B cell (primary cell): ENCODE data around the gene SCUBE1.

Experiments
- EZH2 ChIP-seq: IDR thresholded peaks from 2 replicates; pipeline ENCODE4 v1.6.1; 2012; ENCODE audit warnings: borderline replicate concordance, low read depth, mild to moderate bottlenecking, moderate library complexity, low read length; ENCODE audit not compliant: insufficient read depth, poor library complexity, severe bottlenecking
- TF ChIP-seq, protein P1 (sequence below): fragments of 200-600 bp; IDR thresholded peaks from one replicate; pipeline ENCODE4 v1.8.0; 2022; ENCODE audit warnings: antibody characterized with exemption, mild to moderate bottlenecking

DNA sequence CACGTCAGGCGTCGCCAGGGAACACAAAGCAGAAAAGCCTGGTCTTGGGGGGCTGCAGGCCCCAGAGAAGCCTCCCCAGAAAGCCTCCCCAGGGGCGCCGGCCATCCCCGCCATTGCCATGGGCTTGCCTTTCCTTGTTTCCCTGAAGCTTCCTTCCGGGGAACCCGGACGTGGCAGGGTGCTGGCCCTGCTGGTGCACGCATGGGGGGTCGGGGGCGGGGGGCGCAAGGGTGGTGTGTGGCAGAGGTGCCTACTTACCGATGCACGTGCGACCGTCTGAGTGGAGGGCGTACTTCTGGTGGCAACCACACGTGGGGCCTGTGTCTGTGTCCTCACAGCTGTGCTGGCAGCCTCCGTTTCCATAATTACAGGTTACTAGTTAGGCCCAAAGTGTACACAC is 85.2 kb downstream of the SCUBE1 start:
- TF ChIP-seq, protein P1, sequence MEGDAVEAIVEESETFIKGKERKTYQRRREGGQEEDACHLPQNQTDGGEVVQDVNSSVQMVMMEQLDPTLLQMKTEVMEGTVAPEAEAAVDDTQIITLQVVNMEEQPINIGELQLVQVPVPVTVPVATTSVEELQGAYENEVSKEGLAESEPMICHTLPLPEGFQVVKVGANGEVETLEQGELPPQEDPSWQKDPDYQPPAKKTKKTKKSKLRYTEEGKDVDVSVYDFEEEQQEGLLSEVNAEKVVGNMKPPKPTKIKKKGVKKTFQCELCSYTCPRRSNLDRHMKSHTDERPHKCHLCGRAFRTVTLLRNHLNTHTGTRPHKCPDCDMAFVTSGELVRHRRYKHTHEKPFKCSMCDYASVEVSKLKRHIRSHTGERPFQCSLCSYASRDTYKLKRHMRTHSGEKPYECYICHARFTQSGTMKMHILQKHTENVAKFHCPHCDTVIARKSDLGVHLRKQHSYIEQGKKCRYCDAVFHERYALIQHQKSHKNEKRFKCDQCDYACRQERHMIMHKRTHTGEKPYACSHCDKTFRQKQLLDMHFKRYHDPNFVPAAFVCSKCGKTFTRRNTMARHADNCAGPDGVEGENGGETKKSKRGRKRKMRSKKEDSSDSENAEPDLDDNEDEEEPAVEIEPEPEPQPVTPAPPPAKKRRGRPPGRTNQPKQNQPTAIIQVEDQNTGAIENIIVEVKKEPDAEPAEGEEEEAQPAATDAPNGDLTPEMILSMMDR, result no peak
- TF ChIP-seq EZH2, result no peak
